Erythroblast (primary cell): ENCODE results near the gene CDC6.

ENCODE experiments used
- DNase-seq, 2 experiments: peaks; one replicate each; lab custom pipeline; 2025; lab: John Stamatoyannopoulos, UW
- GATA1 ChIP-seq: IDR thresholded peaks from 2 replicates; pipeline ENCODE4 v1.6.1; 2011; ENCODE audit warnings: low read depth, mild to moderate bottlenecking, control low read depth, low read length, moderate library complexity
- POLR2A ChIP-seq: IDR thresholded peaks from 2 replicates; pipeline ENCODE4 v1.6.1; 2011; ENCODE audit warnings: mild to moderate bottlenecking, low read length

CDC6 gene

GRCh38 chr17:40317880-40318829 lies 30.5 kb downstream of the CDC6 start:
- DNase-seq, result peak; percentile 94 to 96
- TF ChIP-seq POLR2A (peak; percentile 67), GATA1 (no peak)

GRCh38 chr17:40318830-40319391 lies 31.2 kb downstream of the CDC6 start:
- peak in 1 of 2 experiments; percentile 50 for DNase-seq

GRCh38 chr17:40319651-40320540 lies 32.2 kb downstream of the CDC6 start:
- no peak for TF ChIP-seq GATA1
- peak; percentile 38 for TF ChIP-seq POLR2A

More at GRCh38 chr17:40318830-40319391, 31.2 kb downstream of the CDC6 start:
- TF ChIP-seq POLR2A (no peak), GATA1 (no peak)

GRCh38 chr17:40320756-40321523 lies 33.3 kb downstream of the CDC6 start:
- DNase-seq, result peak; percentile 36 to 55
- TF ChIP-seq POLR2A (peak; percentile 42), GATA1 (no peak)

More at GRCh38 chr17:40319651-40320540, 32.2 kb downstream of the CDC6 start:
- DNase-seq, result peak in 1 of 2 experiments; percentile 26

- DNase-seq, result no peak
- no peak for TF ChIP-seq POLR2A
- no peak for TF ChIP-seq GATA1
Measured at GRCh38 chr17:40321524-40321929, 33.8 kb downstream of the CDC6 start.

GRCh38 chr17:40321961-40322357 lies 34.3 kb downstream of the CDC6 start:
- no peak for DNase-seq
- TF ChIP-seq POLR2A, result no peak
- no peak for TF ChIP-seq GATA1

- peak; percentile 81 to 85 for DNase-seq
- TF ChIP-seq POLR2A, result peak; percentile 75
- no peak for TF ChIP-seq GATA1
Measured at GRCh38 chr17:40322358-40323315, 35.0 kb downstream of the CDC6 start.

GRCh38 chr17:40323391-40324381 lies 36.0 kb downstream of the CDC6 start:
- peak; percentile 67 to 80 for DNase-seq
- TF ChIP-seq GATA1 (no peak), POLR2A (no peak)

- TF ChIP-seq GATA1 (no peak), POLR2A (no peak)
- DNase-seq, result no peak
Measured at GRCh38 chr17:40325156-40326013, 37.7 kb downstream of the CDC6 start.
